IPS-18a (cell line): Measurements from ENCODE around the gene UTP11.

Experiments used
- H3K27ac ChIP-seq: one replicate; pipeline ENCODE4 v1.5.1; 2013; ENCODE audit warnings: low read length
- H3K27me3 ChIP-seq: one replicate; pipeline ENCODE4 v1.6.1; 2013; ENCODE audit warnings: mild to moderate bottlenecking, low read length; ENCODE audit not compliant: control insufficient read depth, insufficient read depth
- H3K36me3 ChIP-seq: one replicate; pipeline ENCODE4 v1.6.1; 2013; ENCODE audit warnings: low read depth, low read length; ENCODE audit not compliant: control insufficient read depth
- H3K4me1 ChIP-seq: one replicate; pipeline ENCODE4 v1.6.1; 2013; ENCODE audit warnings: low read depth, low read length; ENCODE audit not compliant: control insufficient read depth
- H3K4me3 ChIP-seq: one replicate; pipeline ENCODE4 v1.5.1; 2013; ENCODE audit warnings: low read length
- H3K9ac ChIP-seq: one replicate; pipeline ENCODE4 v1.6.1; 2013; ENCODE audit warnings: mild to moderate bottlenecking, low read length, moderate library complexity
- H3K9me3 ChIP-seq: one replicate; pipeline ENCODE4 v1.6.1; 2013; ENCODE audit warnings: low read depth, low read length; ENCODE audit not compliant: control insufficient read depth

UTP11 gene

DNA sequence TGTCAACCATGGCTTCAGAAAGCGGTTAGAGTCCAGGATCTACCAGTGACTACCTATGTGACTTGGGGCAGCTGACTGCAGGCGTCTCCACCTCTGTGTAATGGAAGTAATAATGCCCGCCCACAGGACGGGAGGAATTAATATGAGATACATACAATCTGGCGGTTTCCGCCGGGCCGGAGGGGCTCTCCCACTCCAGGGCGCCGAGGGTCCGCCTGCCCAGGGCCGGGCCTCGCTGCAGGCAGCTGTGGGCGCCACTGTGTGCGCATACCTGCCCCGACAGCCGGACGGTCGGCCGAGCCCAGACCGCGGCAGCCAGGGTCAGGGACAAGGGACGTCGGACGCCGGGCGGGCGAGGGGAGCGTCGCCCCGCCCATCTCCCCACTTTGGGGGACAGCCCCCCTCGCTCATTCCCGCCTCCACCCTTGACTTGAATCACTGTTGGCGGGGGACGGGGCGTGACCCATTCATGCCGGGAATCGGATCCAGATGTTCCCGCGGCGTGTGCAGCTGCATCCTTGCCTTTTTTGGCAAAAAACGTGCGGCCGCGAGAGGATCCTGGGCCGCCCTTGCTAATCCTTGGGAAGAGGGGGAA is 16.7 kb upstream of the UTP11 start:
- Histone ChIP-seq H3K4me3 (peak overlapping the region; percentile 47), H3K4me1 (peaks cover 20% of the 10 kb centered on the region), H3K9me3 (no peaks in the 10 kb centered on the region), H3K36me3 (peaks cover 14% of the 10 kb centered on the region), H3K9ac (peak overlapping the region; percentile 58), H3K27me3 (no peaks in the 10 kb centered on the region), H3K27ac (no peak overlapping the region)

DNA sequence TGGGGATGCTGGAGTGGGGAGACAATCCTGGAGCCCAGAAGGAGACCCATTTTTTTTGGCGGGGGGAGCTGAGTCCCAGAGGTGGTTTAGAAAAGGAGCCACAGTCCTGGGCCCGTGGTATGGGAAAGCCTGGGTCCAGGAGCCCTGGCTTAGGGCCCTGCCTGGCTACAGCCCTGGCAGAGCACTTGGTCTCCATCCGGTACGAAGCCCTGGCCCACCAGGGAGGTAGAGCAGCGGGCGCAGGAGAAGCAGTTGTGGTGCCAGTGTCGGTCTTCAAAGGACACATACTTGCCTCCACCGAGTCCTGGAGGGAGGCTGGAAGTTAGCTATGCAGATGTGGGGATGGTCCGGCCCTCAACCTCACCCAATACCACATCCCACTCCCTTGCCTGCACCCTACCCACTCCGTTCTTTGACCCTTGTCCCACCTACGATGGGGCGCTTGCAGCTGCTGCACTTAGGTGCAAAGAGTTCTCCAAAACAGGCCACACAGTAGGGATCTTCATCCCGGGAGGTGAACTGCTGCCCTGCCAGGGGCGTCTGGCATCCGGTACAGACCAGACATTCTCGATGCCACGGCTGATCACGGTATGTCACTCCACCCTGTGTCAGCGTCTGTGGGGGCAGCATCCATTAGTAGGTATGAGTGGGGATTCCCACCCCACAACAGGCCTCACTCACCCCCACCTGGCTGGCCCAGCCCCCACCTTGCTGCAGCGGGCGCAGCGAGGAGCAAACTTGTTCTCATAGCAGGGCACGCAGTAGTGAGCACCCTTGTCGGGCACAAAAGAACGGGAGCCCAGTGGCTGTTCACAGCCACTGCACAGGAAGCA is 15.1 kb upstream of the UTP11 start:
- Histone ChIP-seq H3K4me1 (peaks cover 29% of the 10 kb centered on the region), H3K27ac (no peak overlapping the region), H3K9ac (no peak overlapping the region), H3K36me3 (peaks cover 14% of the 10 kb centered on the region), H3K27me3 (no peaks in the 10 kb centered on the region), H3K9me3 (no peaks in the 10 kb centered on the region), H3K4me3 (no peak overlapping the region)

DNA sequence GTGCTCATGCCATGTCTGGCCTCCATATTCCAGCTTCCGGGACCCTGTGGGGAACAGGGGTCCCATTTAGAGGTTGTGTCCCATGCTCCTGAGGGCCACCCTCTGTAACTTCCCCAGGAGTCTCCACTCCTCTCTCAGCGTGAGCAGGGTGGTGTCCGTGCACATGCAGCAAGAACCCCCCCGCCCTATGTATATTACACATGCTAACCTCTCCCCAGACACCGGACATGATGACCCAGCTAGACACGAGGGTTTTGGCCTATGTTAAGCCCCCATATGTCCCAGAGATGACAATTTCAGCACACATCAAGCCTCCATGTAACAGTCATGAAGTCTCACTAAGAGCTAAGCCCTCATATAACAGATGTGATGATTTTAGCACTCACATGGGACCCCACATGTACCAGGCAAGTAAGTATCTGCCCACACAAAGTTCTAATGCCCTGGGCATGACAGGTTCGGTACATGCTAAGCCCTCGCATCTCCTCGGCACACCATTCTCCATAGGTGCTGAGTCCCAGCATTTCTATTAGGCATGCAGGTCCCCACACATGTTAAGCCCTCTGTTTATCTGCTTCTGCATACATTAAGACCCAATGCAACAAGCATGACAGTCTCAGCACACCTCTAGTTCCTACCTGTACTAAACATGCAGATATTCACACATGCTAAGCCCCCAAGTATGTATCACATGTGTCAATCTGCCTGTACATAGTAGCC is 14.3 kb upstream of the UTP11 start:
- peaks cover 29% of the 10 kb centered on the region for H3K4me1 ChIP-seq
- H3K9me3 ChIP-seq: no peaks in the 10 kb centered on the region
- no peak overlapping the region for H3K27ac ChIP-seq
- H3K36me3 ChIP-seq: peaks cover 14% of the 10 kb centered on the region
- H3K9ac ChIP-seq: no peak overlapping the region
- H3K27me3 ChIP-seq: no peaks in the 10 kb centered on the region
- no peak overlapping the region for H3K4me3 ChIP-seq

DNA sequence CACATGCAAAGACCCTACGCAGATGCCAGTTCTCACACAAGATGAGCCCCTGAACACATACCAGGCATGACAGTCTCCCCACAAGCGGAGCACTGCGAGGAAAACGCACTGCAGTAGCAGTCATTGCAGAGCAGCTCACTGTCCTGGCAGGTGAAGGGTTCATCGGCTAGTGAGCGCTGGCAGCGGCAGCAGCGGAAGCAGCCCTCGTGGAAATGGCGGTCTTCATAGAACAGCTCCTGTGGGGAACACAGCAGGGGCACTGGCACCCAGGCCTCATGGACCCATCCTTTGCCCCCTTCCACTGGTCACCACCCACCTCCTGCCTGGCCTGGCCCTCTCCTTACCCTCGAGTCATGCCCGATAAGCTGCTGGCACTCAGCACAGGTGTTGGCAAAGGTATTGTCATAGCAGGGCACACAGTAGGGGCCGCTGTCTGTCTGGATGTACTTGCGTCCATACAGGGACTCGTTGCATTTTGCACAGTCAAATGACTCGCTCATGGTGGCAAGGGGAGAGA is 13.6 kb upstream of the UTP11 start:
- Histone ChIP-seq H3K27ac (no peak overlapping the region), H3K36me3 (peaks cover 14% of the 10 kb centered on the region), H3K4me1 (peaks cover 32% of the 10 kb centered on the region), H3K27me3 (no peaks in the 10 kb centered on the region), H3K9me3 (no peaks in the 10 kb centered on the region), H3K9ac (no peak overlapping the region), H3K4me3 (no peak overlapping the region)

DNA sequence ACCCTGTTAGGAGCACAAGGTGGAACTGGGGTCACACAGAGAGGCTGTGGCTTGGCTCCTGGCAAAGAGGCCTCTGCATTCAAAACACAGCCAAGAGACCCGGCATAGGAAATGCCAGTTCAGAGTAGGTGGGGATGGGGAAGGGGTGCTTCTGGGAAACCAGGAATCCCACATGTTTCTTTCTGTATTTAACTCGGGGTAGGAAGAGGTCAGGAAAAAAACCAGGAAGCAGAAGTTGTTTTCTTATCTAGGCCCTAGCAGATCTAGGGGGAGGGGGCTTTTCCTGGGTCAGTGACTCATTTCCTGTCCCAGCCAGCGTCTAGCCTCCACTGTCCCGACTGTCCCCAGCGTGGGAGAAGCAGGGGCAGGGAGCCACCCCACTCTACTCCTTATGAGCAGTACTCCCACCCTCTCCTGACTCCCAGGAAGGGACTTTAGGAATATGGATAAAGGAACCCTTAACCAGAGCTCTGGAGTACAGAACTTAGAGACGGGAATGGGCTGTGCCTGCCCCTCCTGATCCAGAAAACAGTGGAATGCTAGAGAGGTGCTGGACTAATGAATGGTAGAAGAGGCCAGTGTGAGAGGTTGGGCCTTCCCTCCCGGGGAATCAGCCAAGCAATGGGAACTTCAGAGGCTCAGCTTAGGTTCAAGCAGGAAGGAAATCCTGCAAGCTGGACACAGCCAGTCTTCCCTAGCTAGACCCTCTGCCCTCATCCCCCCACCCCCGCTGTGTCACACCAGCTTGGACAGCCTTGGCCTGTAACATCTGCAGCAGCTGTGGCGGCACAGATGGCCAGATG is 12.9 kb upstream of the UTP11 start:
- H3K9ac ChIP-seq: peak overlapping the region; percentile 32
- peaks cover 39% of the 10 kb centered on the region for H3K4me1 ChIP-seq
- no peaks in the 10 kb centered on the region for H3K9me3 ChIP-seq
- H3K36me3 ChIP-seq: peaks cover 14% of the 10 kb centered on the region
- peaks cover 6% of the 10 kb centered on the region for H3K27me3 ChIP-seq
- peak overlapping the region; percentile 36 for H3K27ac ChIP-seq
- peak overlapping the region; percentile 5 for H3K4me3 ChIP-seq

DNA sequence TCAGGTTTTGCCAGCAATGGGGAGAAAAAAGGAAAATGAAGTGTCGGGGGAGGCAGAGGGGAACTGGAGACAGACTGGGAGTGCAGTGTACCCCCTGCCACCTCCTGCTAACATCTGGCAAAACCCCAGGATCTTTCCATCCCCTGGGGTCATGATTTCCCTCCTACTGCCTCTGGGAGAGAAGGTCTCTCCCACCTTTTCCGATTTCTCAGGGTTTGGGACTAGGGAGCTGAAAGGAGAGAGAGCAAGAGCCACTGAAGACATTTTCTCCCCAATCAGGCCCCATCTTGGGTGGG is 12.4 kb upstream of the UTP11 start:
- H3K27ac ChIP-seq: peak overlapping the region; percentile 36
- H3K4me3 ChIP-seq: peak overlapping the region; percentile 5
- peak overlapping the region; percentile 32 for H3K9ac ChIP-seq
- H3K36me3 ChIP-seq: peaks cover 14% of the 10 kb centered on the region
- peaks cover 8% of the 10 kb centered on the region for H3K27me3 ChIP-seq
- no peaks in the 10 kb centered on the region for H3K9me3 ChIP-seq
- H3K4me1 ChIP-seq: peaks cover 40% of the 10 kb centered on the region

DNA sequence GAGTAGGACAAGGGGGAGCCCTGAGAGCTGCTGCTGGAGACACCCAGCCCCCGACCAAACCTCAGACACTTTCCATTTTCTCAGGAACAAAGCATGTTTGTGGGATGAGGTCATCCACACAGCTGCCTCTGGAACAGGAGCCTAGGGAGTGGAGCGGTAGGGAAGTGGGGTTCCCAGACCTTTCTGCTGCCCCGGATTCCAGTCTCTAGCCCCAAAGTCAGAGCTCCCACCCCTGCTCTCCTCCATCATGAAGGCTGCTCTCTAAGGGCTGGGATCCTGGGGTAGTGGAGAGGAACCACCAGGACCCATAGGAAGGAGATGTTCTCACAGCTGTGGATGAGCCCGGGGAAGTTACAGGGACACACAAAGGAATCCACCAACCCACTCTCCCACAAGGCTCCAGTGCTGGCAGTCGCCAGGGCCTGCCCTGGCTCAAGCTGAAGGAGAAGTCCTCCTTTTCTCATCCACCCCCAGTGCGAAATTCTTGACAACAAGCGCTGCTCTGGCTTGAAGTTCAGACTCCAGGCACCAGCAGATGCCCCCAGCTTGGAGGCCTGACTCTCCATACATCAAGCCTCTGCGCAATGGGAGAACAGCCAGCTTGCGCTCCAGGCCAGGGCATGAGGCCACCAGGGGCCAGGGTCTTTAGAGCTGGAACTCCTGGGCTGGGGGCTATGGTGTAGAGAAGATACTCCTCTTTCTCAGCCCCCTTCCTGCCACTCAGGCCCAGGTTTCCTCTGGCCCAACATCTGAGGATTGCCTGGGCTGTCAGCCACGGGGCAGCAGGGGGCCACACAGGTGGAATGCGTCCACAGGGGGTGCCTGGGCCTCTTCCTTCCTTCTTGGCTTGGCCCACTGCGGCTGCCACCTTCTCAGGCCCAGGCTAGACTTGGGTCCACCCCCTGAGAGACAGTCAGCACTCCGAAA is 11.7 kb upstream of the UTP11 start:
- peak overlapping the region; percentile 5 for H3K4me3 ChIP-seq

DNA sequence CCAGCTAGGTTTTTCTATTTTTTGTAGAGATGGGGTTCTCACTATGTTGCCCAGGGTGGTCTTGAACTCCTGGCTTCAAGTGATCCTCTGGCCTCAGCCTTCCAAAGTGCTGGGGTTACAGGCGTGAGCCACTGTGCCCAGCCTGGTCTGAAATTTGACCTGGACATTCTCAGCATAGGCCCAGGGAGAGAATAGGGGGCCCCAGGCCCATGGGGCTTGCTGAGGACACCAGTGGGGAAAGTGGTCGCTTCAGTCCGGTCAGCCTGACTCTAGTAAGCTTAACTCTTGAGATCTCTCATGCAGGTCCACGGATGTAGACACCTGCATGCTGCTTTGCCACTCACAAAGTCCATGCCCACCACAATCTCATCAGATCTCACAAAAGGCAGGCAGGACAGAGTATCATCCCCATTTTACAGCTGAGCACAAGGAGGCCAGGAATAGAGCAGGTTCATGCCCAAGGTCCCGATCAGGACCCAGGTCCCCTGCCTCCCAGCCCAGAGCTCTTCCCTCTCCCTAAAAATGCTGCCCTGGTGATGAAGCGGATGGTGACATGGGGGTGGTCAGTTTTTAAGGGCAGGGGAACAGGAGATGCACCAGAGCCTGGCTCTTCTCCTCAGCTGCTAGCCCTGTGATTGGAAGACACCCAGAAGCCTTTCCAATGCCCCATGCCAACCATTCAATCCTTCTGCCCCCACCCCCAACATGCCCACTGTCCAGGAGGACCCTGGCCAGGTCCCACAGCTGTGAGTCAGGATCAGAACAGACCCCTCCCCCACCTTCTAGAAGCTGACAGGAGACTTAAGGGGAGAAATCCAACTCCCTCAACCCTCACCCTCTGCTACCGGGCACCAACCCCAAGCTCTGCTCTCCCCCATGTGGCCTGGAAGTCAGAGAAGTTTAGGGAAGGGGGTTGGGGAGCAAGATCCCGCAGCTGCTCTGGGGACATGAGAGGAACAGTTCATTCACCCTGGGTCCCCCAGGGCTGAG is 9.0 kb upstream of the UTP11 start:
- Histone ChIP-seq H3K27ac (no peak overlapping the region), H3K36me3 (peaks cover 6% of the 10 kb centered on the region), H3K4me3 (peak overlapping the region; percentile 75), H3K4me1 (peaks cover 47% of the 10 kb centered on the region), H3K27me3 (peaks cover 8% of the 10 kb centered on the region), H3K9ac (peak overlapping the region; percentile 52), H3K9me3 (no peaks in the 10 kb centered on the region)

More for the DNA sequence above, 11.7 kb upstream of the UTP11 start:
- peaks cover 14% of the 10 kb centered on the region for H3K36me3 ChIP-seq
- peaks cover 40% of the 10 kb centered on the region for H3K4me1 ChIP-seq
- H3K9me3 ChIP-seq: no peaks in the 10 kb centered on the region
- H3K27ac ChIP-seq: peak overlapping the region; percentile 36
- peak overlapping the region; percentile 32 for H3K9ac ChIP-seq
- peaks cover 8% of the 10 kb centered on the region for H3K27me3 ChIP-seq

DNA sequence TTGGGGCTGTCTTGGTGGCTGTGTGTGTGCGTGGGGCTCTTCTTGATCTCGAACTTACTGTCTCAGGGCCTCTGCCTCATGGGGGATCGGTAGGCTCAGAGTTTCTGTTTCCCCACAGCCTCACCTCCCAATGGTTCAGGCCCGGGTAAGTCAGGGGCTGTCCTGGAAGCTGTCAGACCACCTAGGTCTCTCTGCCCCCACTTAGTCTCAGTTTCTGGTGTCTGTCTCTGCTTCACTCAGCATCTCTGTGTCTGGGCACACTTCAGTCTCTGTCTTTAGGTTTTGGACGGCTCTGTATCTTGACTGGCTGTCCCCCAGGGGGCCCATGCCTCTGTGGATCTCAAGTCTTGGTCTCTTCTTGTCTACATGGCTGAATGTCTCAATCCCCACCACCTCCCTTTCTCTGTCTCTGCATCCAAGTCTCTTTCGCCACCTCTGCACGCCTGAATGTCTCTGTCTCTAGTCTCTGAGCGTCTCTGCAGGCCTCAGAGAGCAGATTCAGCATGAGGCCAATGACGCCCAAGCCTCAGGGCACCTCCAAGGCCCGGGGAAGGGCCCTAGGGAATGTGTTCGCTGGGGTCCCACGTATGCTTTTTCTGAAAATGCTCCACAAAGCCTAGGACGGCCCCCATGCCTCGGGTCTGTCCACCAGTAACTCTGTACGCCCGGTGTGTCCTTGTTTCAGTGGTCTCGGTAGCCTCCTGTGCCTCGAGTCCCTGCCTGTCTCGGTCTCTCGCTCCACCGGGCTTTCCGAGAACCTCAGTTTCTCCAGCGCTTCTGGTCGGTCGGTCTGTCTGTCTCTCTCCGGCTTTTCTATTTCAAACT is 8.0 kb upstream of the UTP11 start:
- Histone ChIP-seq H3K9ac (peak overlapping the region; percentile 52), H3K9me3 (no peaks in the 10 kb centered on the region), H3K27me3 (peaks cover 8% of the 10 kb centered on the region), H3K4me3 (peak overlapping the region; percentile 75), H3K36me3 (no peaks in the 10 kb centered on the region), H3K4me1 (peaks cover 47% of the 10 kb centered on the region), H3K27ac (no peak overlapping the region)
